SK-N-SH (cell line): ENCODE measurements around the gene PKM. TPM values are rescaled to one million over a fixed set of nuclear protein-coding genes. Genes with fewer than 3 reads are reported as not detected.

Experiments
- CTCF ChIA-PET: fragments of 300-600, 350-600 bp; formaldehyde crosslinking; extraction: SDS; loops from one replicate; lab custom pipeline; 2021; lab: Yijun Ruan, JAX
- POLR2A ChIA-PET: fragments of 350-600 bp; sonication (Branson Sonifier 250); formaldehyde crosslinking; extraction: SDS; loops from one replicate; lab custom pipeline; 2020; ENCODE audit warnings: antibody characterized with exemption, inconsistent platforms; lab: Yijun Ruan, JAX
- DNase-seq: peaks from one replicate; pipeline ENCODE4 v3.0.0; 2012
- H2AFZ ChIP-seq: fragments of 200-600 bp; sonication (generic); 2 replicates; pipeline ENCODE4 v1.8.1; 2016; ENCODE audit warnings: antibody characterized with exemption, mild to moderate bottlenecking, low read depth
- H3F3A ChIP-seq: fragments of 200-600 bp; sonication (generic); replicated peaks from 2 replicates; pipeline ENCODE3; 2016; ENCODE audit warnings: antibody characterized with exemption, mild to moderate bottlenecking; ENCODE audit not compliant: insufficient read depth
- H3K27ac ChIP-seq, 2 experiments: fragments of 200-500 bp in 1 of 2; fragments of 200-600 bp in 1 of 2; sonication (Bioruptor generic) in 1 of 2; sonication (generic), shearing (Covaris generic) in 1 of 2; 2 replicates each; pipeline versions ENCODE4 v1.5.1 to v1.6.1; 2014 to 2016; ENCODE audit warnings: low read depth in 2 of 2, inconsistent platforms in 1 of 2, low read length in 1 of 2, mild to moderate bottlenecking in 1 of 2, mixed read lengths in 1 of 2
- H3K27me3 ChIP-seq: fragments of 200-600 bp; sonication (generic), shearing (Covaris generic); 2 replicates; pipeline ENCODE4 v1.6.1; 2016; ENCODE audit warnings: mixed run types; ENCODE audit not compliant: insufficient read depth
- H3K36me3 ChIP-seq, 2 experiments: fragments of 200-500 bp in 1 of 2; fragments of 200-600 bp in 1 of 2; sonication (Bioruptor generic) in 1 of 2; sonication (generic) in 1 of 2; replicated peaks in 1 of 2; 2 replicates each; pipeline versions ENCODE3 to v1.5.1; 2014 to 2016; ENCODE audit warnings: low read length in 1 of 2, mild to moderate bottlenecking in 1 of 2; ENCODE audit not compliant: insufficient read depth in 2 of 2, control insufficient read depth in 1 of 2
- H3K4me1 ChIP-seq, 2 experiments: fragments of 200-500 bp in 1 of 2; fragments of 200-600 bp in 1 of 2; sonication (Bioruptor generic) in 1 of 2; sonication (generic), shearing (Covaris generic) in 1 of 2; 2 replicates each; pipeline versions ENCODE4 v1.5.1 to v1.6.1; 2014 to 2016; ENCODE audit warnings: low read depth in 1 of 2, low read length in 1 of 2, mixed run types in 1 of 2; ENCODE audit not compliant: insufficient read depth in 2 of 2, control insufficient read depth in 1 of 2
- H3K4me2 ChIP-seq: fragments of 200-600 bp; sonication (generic), shearing (Covaris generic); 2 replicates; pipeline ENCODE4 v1.6.1; 2017; ENCODE audit warnings: mixed run types
- H3K4me3 ChIP-seq, 2 experiments: fragments of 200-500 bp in 1 of 2; fragments of 200-600 bp in 1 of 2; sonication (Bioruptor generic) in 1 of 2; sonication (generic), shearing (Covaris generic) in 1 of 2; 2 replicates each; pipeline versions ENCODE4 v1.5.1 to v1.8.1; 2014 to 2016; ENCODE audit warnings: low read depth in 2 of 2, inconsistent platforms in 1 of 2, low read length in 1 of 2, mild to moderate bottlenecking in 1 of 2, mixed read lengths in 1 of 2, moderate library complexity in 1 of 2
- H3K79me2 ChIP-seq: fragments of 200-600 bp; sonication (generic); 2 replicates; pipeline ENCODE4 v1.8.1; 2017; ENCODE audit warnings: mild to moderate bottlenecking; ENCODE audit not compliant: insufficient read depth
- H3K9ac ChIP-seq: fragments of 200-600 bp; sonication (generic); 2 replicates; pipeline ENCODE4 v1.6.1; 2017; ENCODE audit warnings: mixed run types
- H3K9me2 ChIP-seq: fragments of 200-600 bp; sonication (generic); 2 replicates; pipeline ENCODE4 v1.6.1; 2017; ENCODE audit warnings: mixed run types
- H3K9me3 ChIP-seq: fragments of 200-600 bp; sonication (generic); 2 replicates; pipeline ENCODE4 v1.6.1; 2017; ENCODE audit warnings: mixed run types, mild to moderate bottlenecking, moderate library complexity
- H4K20me1 ChIP-seq: fragments of 200-600 bp; sonication (generic); 2 replicates; pipeline ENCODE4 v1.6.1; 2017; ENCODE audit warnings: mild to moderate bottlenecking, mixed run types; ENCODE audit not compliant: insufficient read depth
- CTCF ChIP-seq: fragments of 200-600 bp; sonication (generic); IDR thresholded peaks from 2 replicates; pipeline ENCODE4 v1.6.1; 2017; ENCODE audit warnings: antibody characterized with exemption, mild to moderate bottlenecking, moderate library complexity
- ELF1 ChIP-seq: IDR thresholded peaks from 2 replicates; pipeline ENCODE4 v1.4.0; 2012
- EZH2phosphoT487 ChIP-seq: fragments of 200-600 bp; sonication (generic); IDR thresholded peaks from 2 replicates; pipeline ENCODE4 v1.6.1; 2017; ENCODE audit warnings: low read depth, mixed run types, mild to moderate bottlenecking, antibody characterized with exemption, moderate library complexity, borderline replicate concordance
- FOSL2 ChIP-seq: IDR thresholded peaks from 2 replicates; pipeline ENCODE4 v1.4.0; 2012; ENCODE audit warnings: low read depth, mild to moderate bottlenecking, moderate library complexity, borderline replicate concordance
- FOXM1 ChIP-seq: IDR thresholded peaks from 2 replicates; pipeline ENCODE4 v1.4.0; 2012; ENCODE audit warnings: low read depth, mild to moderate bottlenecking
- GABPA ChIP-seq: IDR thresholded peaks from 2 replicates; pipeline ENCODE4 v1.4.0; 2012; ENCODE audit warnings: low read depth, mild to moderate bottlenecking
- GATA2 ChIP-seq: sonication (generic); formaldehyde crosslinking; IDR thresholded peaks from 2 replicates; pipeline ENCODE4 v1.5.0; 2020; ENCODE audit warnings: mild to moderate bottlenecking, missing genetic modification reagents
- JUND ChIP-seq: IDR thresholded peaks from 2 replicates; pipeline ENCODE4 v1.4.0; 2012
- MAX ChIP-seq: IDR thresholded peaks from 2 replicates; pipeline ENCODE4 v1.4.0; 2012; ENCODE audit warnings: low read depth
- MEF2A ChIP-seq: IDR thresholded peaks from 2 replicates; pipeline ENCODE4 v1.4.0; 2012; ENCODE audit warnings: low read depth, borderline replicate concordance
- NFIC ChIP-seq: IDR thresholded peaks from 2 replicates; pipeline ENCODE4 v1.4.0; 2012; ENCODE audit warnings: borderline replicate concordance
- NRF1 ChIP-seq: IDR thresholded peaks from 2 replicates; pipeline ENCODE4 v1.6.1; 2012; ENCODE audit warnings: low read depth, mild to moderate bottlenecking, low read length
- RAD21 ChIP-seq: IDR thresholded peaks from 2 replicates; pipeline ENCODE4 v1.6.1; 2012; ENCODE audit warnings: mild to moderate bottlenecking, low read length
- RCOR1 ChIP-seq: fragments of 150-350 bp; IDR thresholded peaks from 2 replicates; pipeline ENCODE4 v1.6.1; 2017; ENCODE audit warnings: antibody characterized with exemption, low read length
- RFX5 ChIP-seq: IDR thresholded peaks from 2 replicates; pipeline ENCODE4 v1.6.1; 2012; ENCODE audit warnings: mild to moderate bottlenecking, improper control_type of control experiment, low read length
- RXRA ChIP-seq: IDR thresholded peaks from 2 replicates; pipeline ENCODE4 v1.4.0; 2012; ENCODE audit warnings: low read depth, mild to moderate bottlenecking, borderline replicate concordance
- SIN3A ChIP-seq: IDR thresholded peaks from 2 replicates; pipeline ENCODE4 v1.6.1; 2012; ENCODE audit warnings: low read depth, mild to moderate bottlenecking, low read length, moderate library complexity, borderline replicate concordance
- SMC3 ChIP-seq: IDR thresholded peaks from 2 replicates; pipeline ENCODE4 v1.6.1; 2012; ENCODE audit warnings: low read depth, low read length, improper control_type of control experiment
- TAF1 ChIP-seq: IDR thresholded peaks from 2 replicates; pipeline ENCODE4 v1.6.1; 2012; ENCODE audit warnings: low read depth, mild to moderate bottlenecking, low read length, moderate library complexity, borderline replicate concordance
- TCF12 ChIP-seq: IDR thresholded peaks from 2 replicates; pipeline ENCODE4 v1.4.0; 2012
- USF1 ChIP-seq: IDR thresholded peaks from 2 replicates; pipeline ENCODE4 v1.4.0; 2012; ENCODE audit warnings: low read depth, borderline replicate concordance
- USF2 ChIP-seq: fragments of 150-350 bp; IDR thresholded peaks from 2 replicates; pipeline ENCODE4 v1.6.1; 2017; ENCODE audit warnings: antibody characterized with exemption, low read length, low read depth, borderline replicate concordance
- WGBS: methylation state at CpG from one replicate; pipeline ENCODE4 v1.1.6; 2017; ENCODE audit warnings: low lambda C conversion rate; 5-methylcytosine and 5-hydroxymethylcytosine counted together
- polyA plus RNA-seq, 3 experiments: library from polyadenylated mRNA; depleted of rRNA; stranded (reverse); fragments of >200 nt; gene quantifications; 2 replicates each; pipeline ENCODE4 v1.2.3, GENCODE V29; 2012
- TF ChIP-seq, protein P1 (sequence below): IDR thresholded peaks from 2 replicates; pipeline ENCODE4 v1.6.1; 2012; ENCODE audit warnings: mild to moderate bottlenecking, low read depth, low read length, moderate library complexity
- TF ChIP-seq, protein P2 (sequence below): fragments of 150-350 bp; IDR thresholded peaks from 2 replicates; pipeline ENCODE4 v1.6.1; 2016; ENCODE audit warnings: mild to moderate bottlenecking, low read depth, low read length

The PKM gene
- polyA plus RNA-seq, 1 of the 3 experiments (the other 2 are of a cell fraction), result 1,453 TPM

DNA sequence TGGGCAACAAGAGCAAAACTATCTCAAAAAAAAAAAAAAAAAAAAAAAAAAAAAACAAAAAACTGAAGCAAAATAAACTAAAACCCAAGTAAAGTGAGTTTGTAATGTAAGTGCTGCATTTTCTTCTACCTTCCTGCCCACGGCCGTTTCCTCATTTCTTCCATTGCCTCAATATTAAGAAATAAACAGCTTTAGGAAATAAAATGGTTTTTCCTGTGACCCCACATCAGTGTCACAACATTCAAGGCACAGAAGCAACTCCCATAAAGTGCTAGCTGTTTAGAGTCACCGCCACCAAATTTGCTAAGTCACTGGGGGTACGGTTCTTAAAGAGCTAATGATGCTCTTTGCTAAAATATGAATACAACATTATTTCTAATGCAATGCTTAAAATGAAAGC lies 3.3 kb downstream of the PKM start (continued):
- no peak for TF ChIP-seq SMC3
- TF ChIP-seq USF1, result no peak

DNA sequence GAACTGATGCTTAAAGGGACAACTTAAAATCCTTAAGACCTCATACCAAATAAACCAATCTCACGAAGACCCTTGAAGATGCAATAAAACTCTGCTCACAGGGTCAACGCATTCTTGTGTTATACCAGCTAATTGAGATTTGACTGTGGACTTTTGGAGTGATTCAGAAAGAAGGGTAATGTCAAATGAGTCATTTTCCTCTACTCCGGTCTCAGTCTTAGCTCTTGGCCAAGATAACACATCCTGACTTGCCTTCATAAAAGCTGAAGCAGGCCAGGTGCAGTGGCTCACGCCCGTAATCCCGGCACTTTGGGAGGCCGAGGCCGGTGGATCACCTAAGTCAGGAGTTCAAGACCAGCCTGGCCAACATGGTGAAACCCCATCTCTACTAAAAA lies 3.8 kb downstream of the PKM start:
- POLR2A ChIA-PET, result interaction anchor here (0.6 to 2.3 kb wide), 5 partner anchors 10 to 1604 kb away, joined by 3 to 10 read pairs (median 8); no protein-coding TSS in a partner anchor
- peaks cover 74% of the 10 kb centered on the region for H4K20me1 ChIP-seq
- no peak for TF ChIP-seq ELF1
- no peak for TF ChIP-seq EZH2phosphoT487
- no peak for TF ChIP-seq CTCF
- TF ChIP-seq SIN3A, result no peak
- TF ChIP-seq, protein P1, sequence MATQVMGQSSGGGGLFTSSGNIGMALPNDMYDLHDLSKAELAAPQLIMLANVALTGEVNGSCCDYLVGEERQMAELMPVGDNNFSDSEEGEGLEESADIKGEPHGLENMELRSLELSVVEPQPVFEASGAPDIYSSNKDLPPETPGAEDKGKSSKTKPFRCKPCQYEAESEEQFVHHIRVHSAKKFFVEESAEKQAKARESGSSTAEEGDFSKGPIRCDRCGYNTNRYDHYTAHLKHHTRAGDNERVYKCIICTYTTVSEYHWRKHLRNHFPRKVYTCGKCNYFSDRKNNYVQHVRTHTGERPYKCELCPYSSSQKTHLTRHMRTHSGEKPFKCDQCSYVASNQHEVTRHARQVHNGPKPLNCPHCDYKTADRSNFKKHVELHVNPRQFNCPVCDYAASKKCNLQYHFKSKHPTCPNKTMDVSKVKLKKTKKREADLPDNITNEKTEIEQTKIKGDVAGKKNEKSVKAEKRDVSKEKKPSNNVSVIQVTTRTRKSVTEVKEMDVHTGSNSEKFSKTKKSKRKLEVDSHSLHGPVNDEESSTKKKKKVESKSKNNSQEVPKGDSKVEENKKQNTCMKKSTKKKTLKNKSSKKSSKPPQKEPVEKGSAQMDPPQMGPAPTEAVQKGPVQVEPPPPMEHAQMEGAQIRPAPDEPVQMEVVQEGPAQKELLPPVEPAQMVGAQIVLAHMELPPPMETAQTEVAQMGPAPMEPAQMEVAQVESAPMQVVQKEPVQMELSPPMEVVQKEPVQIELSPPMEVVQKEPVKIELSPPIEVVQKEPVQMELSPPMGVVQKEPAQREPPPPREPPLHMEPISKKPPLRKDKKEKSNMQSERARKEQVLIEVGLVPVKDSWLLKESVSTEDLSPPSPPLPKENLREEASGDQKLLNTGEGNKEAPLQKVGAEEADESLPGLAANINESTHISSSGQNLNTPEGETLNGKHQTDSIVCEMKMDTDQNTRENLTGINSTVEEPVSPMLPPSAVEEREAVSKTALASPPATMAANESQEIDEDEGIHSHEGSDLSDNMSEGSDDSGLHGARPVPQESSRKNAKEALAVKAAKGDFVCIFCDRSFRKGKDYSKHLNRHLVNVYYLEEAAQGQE, result no peak
- peak; percentile 71 for TF ChIP-seq JUND
- TF ChIP-seq TCF12, result peak; percentile 64
- TF ChIP-seq TAF1, result peak; percentile 45; the same call in 1 of the 2 replicates
- TF ChIP-seq NFIC, result peak; percentile 45; the same call in 1 of the 2 replicates
- TF ChIP-seq MEF2A, result no peak
- TF ChIP-seq RXRA, result no peak
- TF ChIP-seq RAD21, result no peak
- TF ChIP-seq GATA2 (CRISPR knock-in tag), result no peak
- TF ChIP-seq, protein P2, sequence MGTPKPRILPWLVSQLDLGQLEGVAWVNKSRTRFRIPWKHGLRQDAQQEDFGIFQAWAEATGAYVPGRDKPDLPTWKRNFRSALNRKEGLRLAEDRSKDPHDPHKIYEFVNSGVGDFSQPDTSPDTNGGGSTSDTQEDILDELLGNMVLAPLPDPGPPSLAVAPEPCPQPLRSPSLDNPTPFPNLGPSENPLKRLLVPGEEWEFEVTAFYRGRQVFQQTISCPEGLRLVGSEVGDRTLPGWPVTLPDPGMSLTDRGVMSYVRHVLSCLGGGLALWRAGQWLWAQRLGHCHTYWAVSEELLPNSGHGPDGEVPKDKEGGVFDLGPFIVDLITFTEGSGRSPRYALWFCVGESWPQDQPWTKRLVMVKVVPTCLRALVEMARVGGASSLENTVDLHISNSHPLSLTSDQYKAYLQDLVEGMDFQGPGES, result no peak
- TF ChIP-seq NRF1, result no peak
- TF ChIP-seq RFX5, result no peak
- no peak for TF ChIP-seq RCOR1
- TF ChIP-seq SMC3, result no peak
- TF ChIP-seq GABPA, result no peak
- TF ChIP-seq FOSL2, result peak; percentile 92
- no peak for TF ChIP-seq FOXM1
- TF ChIP-seq USF2, result no peak
- TF ChIP-seq MAX, result peak; percentile 30; the same call in 1 of the 2 replicates

More for the DNA sequence above, 3.8 kb downstream of the PKM start:
- WGBS, result 16% methylated on average over 8 of the region's 8 CpGs
- Histone ChIP-seq H3K4me1 (peaks cover 39 to 58% of the 10 kb centered on the region in 2 experiments), H3K79me2 (peaks cover 92% of the 10 kb centered on the region), H3K27ac (peak overlapping the region; percentile 80 to 89), H3K4me3 (peak overlapping the region; percentile 88 to 90), H3K27me3 (no peaks in the 10 kb centered on the region), H3K9ac (peak overlapping the region; percentile 96), H3F3A (peaks cover 69% of the 10 kb centered on the region), H3K9me3 (no peaks in the 10 kb centered on the region), H3K4me2 (peak overlapping the region; percentile 93), H3K9me2 (no peaks in the 10 kb centered on the region), H3K36me3 (peaks cover 22 to 30% of the 10 kb centered on the region in 2 experiments), H2AFZ (no peak overlapping the region)
- DNase-seq, result no peak
- CTCF ChIA-PET, result interaction anchor here (1.0 to 3.2 kb wide), 14 partner anchors 8 to 51 kb away, joined by 3 to 35 read pairs (median 5); partner anchors contain the start of gene GRAMD2A
